Caki2 (cell line): ENCODE results near the gene WBP1L. TPM values are rescaled to one million over a fixed set of nuclear protein-coding genes. Genes with fewer than 3 reads are reported as not detected.
"Not testable (repeated sequence)": the region's sequence is repeated elsewhere in the genome, so short reads cannot be mapped to it uniquely, and the experiment has no call there.

ENCODE experiments used
- DNase-seq: peaks from one replicate; pipeline ENCODE4 v3.0.0-alpha.2; 2015; ENCODE audit warnings: low read depth
- in situ Hi-C: cut with HindIII; loops from 2 replicates; pipeline ENCODE4 v1.10.0; 2016; ENCODE audit warnings: low sequenced_read_pairs, low pct_unique_long_range_greater_than_20kb, mixed read lengths
- total RNA-seq: library from RNA; depleted of rRNA; stranded (reverse); fragments of >200 nt; shearing (Covaris generic); gene quantifications from 2 replicates; pipeline ENCODE4 v1.2.3, GENCODE V29; 2014; ENCODE audit warnings: low replicate concordance

Gene WBP1L
- total RNA-seq, 1 experiment from 2014 or later: 12.7 TPM

DNA sequence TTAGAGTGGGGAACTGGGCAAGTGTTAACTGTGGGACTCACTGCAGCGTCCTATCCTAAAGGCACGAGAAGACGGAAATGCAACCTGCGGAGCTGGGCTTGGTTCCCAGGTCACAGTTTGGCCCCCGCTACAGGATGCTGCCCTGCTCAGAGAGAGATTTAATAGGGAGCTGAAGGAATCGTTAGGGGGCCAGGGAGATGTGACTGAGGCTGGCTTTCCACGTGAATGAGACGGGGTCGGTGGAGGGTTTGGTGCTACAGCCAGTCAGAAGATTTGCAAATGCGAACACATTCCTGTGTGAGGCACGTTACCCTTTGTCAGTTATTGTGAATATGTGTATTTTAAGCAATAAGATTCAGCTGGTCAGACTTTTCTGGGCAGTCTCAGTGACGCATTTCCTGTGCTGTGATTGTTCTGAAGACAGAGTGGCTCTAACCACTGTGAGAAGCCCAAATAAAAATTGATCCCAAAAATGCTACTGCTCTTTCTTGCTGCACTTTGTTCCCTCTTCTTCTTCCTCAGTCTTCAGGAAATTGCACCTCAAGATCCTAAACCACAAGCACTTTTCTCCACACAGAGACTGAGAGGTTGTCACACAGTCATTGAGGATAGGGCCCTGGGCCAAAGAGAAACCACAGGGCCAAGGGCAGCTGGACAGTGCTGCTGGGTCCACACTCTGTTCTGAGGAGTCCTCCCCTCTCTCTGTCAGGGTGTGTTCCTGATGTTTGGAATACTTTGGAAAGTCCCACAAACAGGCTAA, 72.2 kb downstream of the WBP1L start:
- in situ Hi-C loops: no loop called here
- no peak for DNase-seq

DNA sequence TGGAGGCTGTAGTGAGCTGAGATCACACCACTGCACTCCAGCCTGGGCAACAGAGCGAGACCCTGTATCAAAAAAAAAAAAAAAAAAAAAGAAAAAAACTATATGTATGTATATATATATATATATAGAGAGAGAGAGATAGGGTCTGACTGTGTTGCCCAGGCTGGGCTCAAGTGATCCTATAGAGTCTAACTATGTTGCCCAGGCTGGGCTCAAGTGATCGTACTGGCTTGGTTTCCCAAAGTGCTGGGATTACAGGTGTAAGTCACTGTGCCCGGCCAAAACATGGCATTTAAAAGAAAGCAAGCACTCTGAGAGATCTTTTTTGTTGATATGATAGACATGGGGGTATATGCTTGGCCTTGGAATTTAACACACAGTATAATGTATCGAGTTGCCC, 73.4 kb downstream of the WBP1L start:
- DNase-seq: no peak
- in situ Hi-C loops: no loop called here

DNA sequence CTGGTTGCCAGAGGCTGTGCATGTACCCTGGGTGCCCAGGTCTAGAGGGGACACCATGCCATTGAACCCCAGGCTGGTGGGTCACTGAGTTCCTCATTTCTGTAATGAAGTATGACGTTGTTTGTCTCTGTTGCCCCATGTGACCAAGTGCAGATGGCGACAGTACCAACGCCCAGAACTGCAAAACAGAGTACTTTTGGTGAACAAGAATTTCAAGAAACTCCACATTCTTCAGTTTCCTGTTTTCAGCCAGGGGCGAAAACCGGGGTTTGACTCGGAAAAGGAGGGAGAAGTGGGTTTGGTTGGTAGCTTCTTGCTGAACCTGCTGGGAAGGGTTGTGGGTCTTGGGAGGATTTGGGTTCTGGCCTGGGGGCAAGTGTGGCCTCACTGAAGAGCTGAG, 75.3 kb downstream of the WBP1L start:
- no peak for DNase-seq
- in situ Hi-C loops: no loop called here

DNA sequence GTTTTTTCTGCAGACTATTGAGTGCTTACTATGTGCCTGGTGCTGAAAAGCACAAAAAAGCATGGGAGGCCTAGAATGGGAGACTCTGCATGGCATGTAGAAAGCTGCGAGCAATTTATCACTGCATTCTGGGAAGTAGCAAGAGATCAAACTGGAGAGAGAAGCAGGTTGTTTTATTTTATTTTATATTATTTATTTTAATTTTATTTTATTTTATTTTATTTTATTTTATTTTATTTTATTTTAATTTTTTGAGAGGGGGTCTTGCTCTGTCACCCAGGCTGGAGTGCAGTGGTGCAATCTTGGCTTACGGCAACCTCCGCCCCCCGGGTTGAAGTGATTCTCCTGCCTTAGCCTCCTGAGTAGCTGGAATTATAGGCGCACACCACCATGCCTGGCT, 76.3 kb downstream of the WBP1L start:
- DNase-seq, in situ Hi-C loops: not testable (repeated sequence)

DNA sequence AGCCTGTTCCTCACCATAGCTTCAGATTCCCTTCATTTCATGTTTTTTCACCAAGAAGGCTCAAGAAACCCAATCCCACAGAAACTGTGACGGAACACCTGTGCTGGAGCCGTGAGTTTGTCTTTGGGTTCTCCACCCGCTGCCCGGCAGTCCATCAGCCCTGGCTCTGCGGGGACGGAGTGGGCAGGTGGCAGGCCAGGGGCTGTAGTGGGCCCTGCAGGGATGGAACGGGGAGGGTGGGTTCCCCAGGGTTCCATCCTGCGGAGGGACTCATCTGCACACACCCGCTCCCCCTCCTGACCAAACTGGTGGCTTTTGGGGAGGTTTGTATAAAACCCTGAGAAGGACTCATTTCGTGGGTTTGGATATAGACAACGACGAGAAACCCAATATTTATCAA, 78.5 kb downstream of the WBP1L start:
- in situ Hi-C loops: no loop called here
- no peak for DNase-seq

DNA sequence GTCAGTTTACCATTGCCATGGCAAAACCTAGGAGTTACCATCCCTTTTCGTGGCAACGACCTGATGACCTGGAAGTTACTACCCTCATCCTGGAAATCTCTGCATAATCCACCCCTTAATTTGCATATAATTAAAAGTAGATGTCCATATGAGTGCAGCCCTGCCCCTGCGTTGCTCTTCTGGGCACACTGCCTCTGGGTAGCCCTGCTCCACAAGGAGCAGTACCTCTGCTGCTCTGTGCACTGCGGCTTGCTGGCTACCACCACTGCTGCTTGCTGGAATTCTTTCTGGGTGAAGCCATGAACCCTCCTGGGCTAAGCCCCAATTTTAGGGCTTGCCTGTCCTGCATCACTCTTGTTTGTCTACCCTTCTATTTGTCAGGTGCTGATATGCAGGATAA, 80.9 kb downstream of the WBP1L start:
- in situ Hi-C loops: no loop called here
- no peak for DNase-seq

DNA sequence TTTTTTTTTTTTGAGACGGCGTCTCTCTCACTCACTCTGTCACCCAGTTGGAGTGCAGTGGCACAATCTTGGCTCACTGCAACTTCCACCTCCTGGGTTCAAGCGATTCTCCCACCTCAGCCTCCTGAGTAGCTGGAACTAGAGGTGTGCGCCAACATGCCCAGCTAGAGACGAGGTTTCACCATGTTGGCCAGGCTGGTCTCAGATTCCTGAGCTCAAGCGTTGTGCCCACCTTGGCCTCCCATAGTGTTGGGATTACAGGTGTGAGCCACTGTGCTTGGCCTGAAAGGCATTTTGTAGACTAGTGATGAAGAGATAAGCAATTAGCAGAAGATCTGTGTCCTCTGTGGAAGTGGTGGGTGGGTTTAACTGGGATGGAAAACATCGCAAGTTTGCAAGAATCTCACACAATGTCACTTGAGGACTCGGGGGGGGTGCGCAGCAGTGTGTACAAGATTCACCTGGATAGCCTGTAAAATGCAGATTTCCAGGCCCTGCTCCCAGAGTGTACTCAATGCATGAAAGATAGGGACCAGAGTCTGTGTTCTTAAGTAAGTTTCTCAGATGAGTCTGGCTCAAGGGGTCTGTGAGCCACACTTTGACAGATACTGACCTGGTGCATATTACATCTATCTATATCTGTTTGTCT, 82.5 kb downstream of the WBP1L start:
- in situ Hi-C loops: no loop called here
- no peak for DNase-seq

DNA sequence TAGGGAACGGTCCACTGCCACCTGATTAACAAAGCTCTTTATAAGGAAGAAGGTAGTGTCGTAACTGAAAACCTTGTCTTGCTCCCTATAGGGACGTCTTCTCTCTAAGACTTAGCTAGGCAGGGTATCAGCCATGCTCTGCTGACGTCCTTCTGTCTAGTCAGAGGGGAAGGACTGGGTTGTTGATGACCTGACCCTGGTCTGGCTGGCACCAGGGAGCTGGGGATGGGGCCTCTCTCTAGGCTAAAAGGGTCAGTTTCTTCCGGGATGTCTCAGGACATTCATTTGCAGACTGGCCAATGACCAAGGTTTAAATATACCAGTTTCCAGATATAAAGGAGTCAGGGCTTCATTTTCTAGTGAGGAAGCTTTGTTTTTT, 83.8 kb downstream of the WBP1L start:
- in situ Hi-C loops: no loop called here

DNA sequence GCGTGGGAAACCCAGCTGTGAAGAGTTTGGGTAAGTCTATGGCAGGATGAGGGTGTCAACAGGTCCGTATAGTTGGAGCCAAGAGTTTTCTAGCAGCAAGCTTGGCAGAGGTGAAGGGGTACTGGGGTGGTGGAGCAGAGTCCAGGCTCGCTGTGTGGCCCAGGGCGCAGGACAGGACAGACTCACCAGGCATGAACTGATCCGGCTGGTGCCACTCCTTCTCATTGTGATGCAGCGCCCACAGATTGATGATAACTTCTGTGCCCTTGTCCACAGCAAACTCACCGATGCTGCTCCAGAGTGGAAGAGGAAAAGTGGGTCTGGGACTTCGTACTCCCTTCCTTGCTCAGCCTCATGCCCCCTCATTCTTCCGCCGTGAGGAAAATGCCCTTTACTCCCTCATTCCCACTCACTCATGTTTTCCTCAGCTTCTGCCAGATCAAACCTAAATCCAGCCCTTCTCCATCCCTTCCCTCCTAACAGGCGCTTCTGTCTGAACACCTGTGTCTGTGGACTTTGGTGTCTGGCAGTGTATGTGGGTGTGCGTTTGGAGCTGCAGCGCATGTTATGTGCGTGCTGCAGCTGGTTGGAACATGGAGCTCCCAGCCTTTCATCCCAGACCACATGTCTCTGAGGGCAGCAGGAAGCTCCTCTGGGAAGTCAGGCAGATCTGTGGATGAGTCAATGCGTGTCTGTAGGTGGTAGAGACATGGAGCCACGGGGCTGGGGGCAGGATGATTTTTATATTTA, 87.7 kb downstream of the WBP1L start:
- no peak for DNase-seq
- in situ Hi-C loops: no loop called here

More for the DNA sequence above, 83.8 kb downstream of the WBP1L start:
- DNase-seq: no peak

DNA sequence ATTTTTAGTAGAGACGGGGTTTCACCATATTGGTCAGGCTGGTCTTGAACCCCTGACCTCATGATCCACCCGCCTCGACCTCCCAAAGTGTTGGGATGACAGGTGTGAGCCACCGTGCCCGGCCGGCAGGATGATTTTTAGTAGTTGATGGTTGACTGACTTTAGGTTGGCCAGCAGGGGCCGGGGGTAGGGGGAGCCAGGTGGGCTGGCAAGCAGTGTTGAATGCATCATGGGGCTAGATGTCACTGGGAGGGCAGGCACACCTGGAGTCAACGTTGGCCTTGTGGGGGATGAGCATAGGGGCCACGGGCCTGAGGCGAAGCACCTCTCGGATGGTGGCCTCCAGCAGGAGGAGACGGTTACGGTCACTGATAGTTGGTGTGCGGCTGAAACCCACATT, 88.5 kb downstream of the WBP1L start:
- in situ Hi-C loops: no loop called here
- DNase-seq: no peak

DNA sequence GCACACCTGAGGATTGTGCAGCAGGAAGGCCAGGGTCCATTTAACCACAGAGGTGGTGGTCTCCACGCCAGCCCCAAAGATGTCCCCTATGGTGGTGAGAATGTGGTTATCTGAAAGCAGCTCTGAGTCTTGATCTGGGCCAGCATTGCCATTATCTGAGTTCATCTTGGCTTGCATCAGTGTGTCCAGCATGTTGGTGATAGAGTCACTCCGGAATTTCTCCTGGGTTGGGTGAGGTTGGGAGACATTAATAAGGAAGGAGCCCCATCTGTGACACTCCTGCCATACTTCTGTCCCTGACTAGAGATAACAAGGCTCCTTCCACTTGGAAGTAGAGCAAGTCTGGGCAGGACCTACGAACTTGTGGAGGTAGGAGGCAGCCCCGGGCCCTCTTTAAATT, 89.2 kb downstream of the WBP1L start:
- in situ Hi-C loops: no loop called here

DNA sequence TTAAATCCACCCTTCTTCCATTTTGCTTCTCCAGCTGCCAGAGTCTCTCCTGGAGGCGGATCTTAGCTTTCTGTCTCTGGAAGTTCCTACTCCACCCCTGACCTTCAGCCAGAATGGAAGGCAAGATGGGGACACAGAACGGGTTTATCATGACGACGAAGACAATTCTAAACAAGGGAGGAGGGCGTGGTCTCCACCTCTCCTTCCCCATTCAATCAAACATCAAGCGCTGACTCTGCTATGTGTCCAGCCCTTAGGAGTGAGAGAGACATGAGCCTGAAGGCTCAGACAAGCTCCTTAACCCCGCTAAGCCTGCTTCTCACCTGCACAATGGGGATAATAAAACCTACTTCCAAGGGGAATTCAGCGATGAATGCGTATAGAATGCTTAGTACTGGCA, 90.4 kb downstream of the WBP1L start:
- in situ Hi-C loops: no loop called here
- no peak for DNase-seq

More for the DNA sequence above, 89.2 kb downstream of the WBP1L start:
- no peak for DNase-seq

DNA sequence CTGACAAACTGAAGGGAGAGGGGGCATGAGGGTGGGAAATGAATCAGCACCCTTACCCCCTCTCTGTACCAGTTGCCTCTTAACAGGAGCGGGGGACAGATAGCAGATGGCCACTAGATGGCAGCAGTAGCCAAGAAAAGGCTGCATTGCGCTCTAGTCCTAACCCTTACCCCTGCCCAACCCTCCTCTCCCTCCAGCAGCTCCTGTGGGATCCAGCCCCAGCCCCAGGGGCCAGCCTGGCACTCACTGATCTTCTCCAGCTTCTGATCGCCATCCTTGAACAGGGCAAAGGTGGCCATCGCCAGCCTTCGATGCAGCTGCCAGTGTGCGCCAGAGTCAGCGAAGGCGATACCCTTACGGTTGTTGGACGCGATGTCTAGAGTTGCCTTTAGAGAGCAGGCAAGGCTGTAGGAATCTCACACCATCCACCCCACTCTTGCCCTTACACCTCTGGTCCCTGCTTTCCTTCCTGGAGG, 91.3 kb downstream of the WBP1L start:
- in situ Hi-C loops: no loop called here
- peak; percentile 55 for DNase-seq

DNA sequence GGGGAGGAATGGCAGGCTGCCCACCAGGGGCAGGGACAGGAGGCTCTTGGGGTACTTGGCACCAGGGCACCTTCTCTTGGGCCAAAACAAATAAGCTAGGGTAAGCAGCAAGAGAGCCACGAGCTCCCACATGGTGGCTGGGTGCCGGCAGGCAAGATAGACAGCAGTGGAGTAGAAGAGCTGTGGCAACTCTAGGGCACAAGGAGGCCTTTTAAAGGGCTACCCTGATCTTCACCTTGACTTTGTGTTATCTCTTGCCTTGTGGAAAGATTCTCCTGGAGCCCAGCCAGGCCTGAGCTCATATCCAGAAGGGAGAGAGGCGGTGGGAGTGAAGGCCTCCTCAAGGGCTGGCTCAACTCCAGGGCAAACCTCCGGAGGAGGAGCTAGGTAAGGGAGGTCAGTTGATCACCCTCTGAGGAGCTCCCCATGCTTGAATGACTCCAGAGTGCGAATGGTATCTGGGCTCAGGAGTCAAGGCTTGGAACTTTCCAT, 93.5 kb downstream of the WBP1L start, which contains the start of gene CYP17A1:
CYP17A1 (minus strand) TSS at position 184 of the 492 bp plus-strand sequence; CDS start at position 132, 52 bp downstream.
- DNase-seq: peak; percentile 70
- in situ Hi-C loops: no loop called here

DNA sequence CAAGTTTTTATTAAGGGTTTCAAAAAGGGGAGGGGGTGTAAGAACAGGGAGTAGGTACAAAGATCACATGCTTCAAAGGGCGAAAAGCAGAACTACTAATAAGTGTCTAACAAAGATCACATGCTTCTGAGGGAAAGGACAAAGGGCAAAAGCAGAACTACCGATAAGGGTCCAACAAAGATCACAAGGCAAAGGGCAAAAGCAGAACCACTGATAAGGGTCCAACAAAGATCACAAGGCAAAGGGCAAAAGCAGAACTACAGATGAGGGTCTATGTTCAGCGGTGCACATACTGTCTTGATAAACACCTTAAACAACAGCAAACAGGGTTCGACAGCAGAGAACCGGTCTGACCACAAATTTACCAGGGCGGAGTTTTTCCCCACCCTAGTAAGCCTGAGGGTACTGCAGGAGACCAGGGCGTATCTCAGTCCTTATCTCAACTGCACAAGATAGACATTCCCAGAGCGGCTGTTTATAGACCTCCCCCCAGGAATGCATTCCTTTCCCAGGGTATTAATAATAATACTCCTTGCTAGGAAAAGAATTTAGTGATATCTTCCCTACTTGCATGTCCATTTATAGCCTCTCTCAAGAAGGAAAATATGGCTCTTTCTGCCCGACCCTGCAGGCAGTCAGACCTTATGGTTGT, 94.7 kb downstream of the WBP1L start:
- DNase-seq, in situ Hi-C loops: not testable (repeated sequence)

DNA sequence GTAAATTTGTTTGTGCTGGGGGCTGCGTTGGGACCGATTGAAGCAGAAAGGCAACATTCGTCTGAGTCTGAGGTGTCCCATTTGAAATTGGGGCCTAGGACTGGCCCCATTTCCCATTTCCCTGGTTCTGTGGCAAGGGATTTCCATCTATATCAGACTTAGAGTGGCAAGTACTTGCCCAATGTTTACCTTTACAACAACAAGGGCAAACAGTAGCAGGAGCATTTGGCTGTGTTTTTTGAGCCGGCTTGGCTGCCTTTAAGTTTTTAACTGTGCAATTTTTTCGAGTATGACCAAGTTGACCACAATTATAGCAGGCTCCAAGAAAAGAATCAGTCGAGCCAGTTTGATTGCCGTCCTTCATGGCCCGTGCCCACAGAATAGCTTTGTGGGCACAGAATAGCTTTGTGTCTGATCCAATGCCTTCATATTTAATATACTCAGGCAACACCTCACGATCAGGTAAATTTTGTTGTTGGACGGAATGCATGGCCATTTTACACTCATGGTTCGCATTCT, 98.1 kb downstream of the WBP1L start:
- in situ Hi-C loops: no loop called here
- DNase-seq: no peak

DNA sequence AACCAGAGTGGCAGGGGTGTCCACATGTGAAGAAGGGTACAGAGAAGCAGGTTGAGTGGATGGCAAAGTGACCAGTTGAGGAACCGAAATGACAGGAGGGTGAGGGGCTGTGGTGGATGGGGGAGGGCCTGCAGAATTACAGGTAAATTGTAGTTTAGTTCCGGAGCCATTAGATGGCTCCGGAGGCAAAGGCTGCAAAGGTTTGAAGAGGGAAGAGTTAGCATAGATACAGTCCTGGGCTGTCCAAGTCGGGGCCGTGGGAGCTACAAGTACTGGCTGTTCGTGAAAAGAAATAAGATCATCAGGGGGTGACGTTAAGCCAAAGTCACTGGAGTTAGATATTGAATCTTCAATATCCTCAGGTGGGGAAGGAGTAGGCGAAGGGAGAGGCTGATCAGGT, 99.4 kb downstream of the WBP1L start:
- DNase-seq, in situ Hi-C loops: not testable (repeated sequence)

DNA sequence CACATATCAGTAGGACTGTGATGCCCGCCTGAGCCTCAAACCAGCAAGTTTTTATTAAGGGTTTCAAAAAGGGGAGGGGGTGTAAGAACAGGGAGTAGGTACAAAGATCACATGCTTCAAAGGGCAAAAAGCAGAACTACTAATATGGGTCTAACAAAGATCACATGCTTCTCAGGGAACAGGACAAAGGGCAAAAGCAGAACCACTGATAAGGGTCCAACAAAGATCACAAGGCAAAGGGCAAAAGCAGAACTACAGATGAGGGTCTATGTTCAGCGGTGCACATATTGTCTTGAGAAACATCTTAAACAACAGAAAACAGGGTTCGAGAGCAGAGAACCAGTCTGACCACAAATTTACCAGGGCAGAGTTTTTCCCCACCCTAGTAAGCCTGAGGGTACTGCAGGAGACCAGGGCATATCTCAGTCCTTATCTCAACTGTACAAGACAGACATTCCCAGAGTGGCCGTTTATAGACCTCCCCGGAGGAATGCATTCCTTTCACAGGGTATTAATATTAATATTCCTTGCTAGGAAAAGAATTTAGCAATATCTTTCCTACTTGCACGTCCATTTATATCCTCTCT, 100.5 kb downstream of the WBP1L start:
- DNase-seq, in situ Hi-C loops: not testable (repeated sequence)
